Measurements from ENCODE around the gene RELCH. TPM values are rescaled to one million over a fixed set of nuclear protein-coding genes. Genes with fewer than 3 reads are reported as not detected.

The RELCH gene
- total RNA-seq, 2 experiments from 2014 or later, result 18.4 to 21.7 TPM

GRCh38 chr18:62321201-62321600, 134.1 kb downstream of the RELCH start:
- DNase-seq (no peak), ATAC-seq (no peak)
- intact Hi-C loops (cut with micrococcal nuclease), result no loop called here
- Mint-ChIP-seq H3K4me1 (ENCODE audit: low read depth) (peaks cover 17% of the 10 kb centered on the region), H3K9me3 (no peaks in the 10 kb centered on the region), H3K27ac (no peak overlapping the region), H3K27me3 (peaks cover 41% of the 10 kb centered on the region), H3K4me3 (no peak overlapping the region), H3K36me3 (ENCODE audit: low read depth) (no peaks in the 10 kb centered on the region)
- POLR2A ChIA-PET, result interaction anchor here (0.5 kb wide), 1 partner anchor 18 kb away, joined by 3 read pairs; no protein-coding TSS in a partner anchor
- no peak for TF ChIP-seq CTCF (IDR thresholded peaks at IDR 0.05)
- CTCF ChIA-PET, result interaction anchor here (1.3 to 2.0 kb wide), 2 partner anchors 10 to 105 kb away, joined by 3 to 4 read pairs; no protein-coding TSS in a partner anchor

GRCh38 chr18:62323483-62324180, 136.6 kb downstream of the RELCH start:
- H3K27ac Mint-ChIP-seq, result no peak overlapping the region
- DNase-seq (no peak), ATAC-seq (no peak)
- intact Hi-C loops (cut with micrococcal nuclease), result no loop called here
- TF ChIP-seq CTCF (IDR thresholded peaks at IDR 0.05), result no peak
- CTCF ChIA-PET, result interaction anchor here (1.2 to 3.3 kb wide), 7 partner anchors 8 to 261 kb away, joined by 3 to 18 read pairs (median 6); no protein-coding TSS in a partner anchor
- no peak overlapping the region for H3K4me3 Mint-ChIP-seq
- POLR2A ChIA-PET, result interaction anchor here (1.3 kb wide), 1 partner anchor 11 kb away, joined by 3 read pairs; no protein-coding TSS in a partner anchor
- peaks cover 58% of the 10 kb centered on the region for H3K27me3 Mint-ChIP-seq
- no peaks in the 10 kb centered on the region for H3K9me3 Mint-ChIP-seq
- no peaks in the 10 kb centered on the region for H3K36me3 Mint-ChIP-seq (ENCODE audit: low read depth)
- H3K4me1 Mint-ChIP-seq (ENCODE audit: low read depth), result peaks cover 20% of the 10 kb centered on the region

GRCh38 chr18:62324181-62324828, 137.2 kb downstream of the RELCH start:
- H3K27me3 Mint-ChIP-seq, result peaks cover 64% of the 10 kb centered on the region
- POLR2A ChIA-PET, result interaction anchor here (1.3 kb wide), 1 partner anchor 12 kb away, joined by 3 read pairs; no protein-coding TSS in a partner anchor
- intact Hi-C loops (cut with micrococcal nuclease), result no loop called here
- ATAC-seq (no peak), DNase-seq (no peak)
- CTCF ChIA-PET, result interaction anchor here (0.6 to 3.3 kb wide), 8 partner anchors 9 to 260 kb away, joined by 3 to 18 read pairs (median 5); no protein-coding TSS in a partner anchor
- TF ChIP-seq CTCF (IDR thresholded peaks at IDR 0.05), result no peak
- H3K36me3 Mint-ChIP-seq (ENCODE audit: low read depth), result no peaks in the 10 kb centered on the region
- peak overlapping the region; percentile 62 for H3K27ac Mint-ChIP-seq
- H3K4me1 Mint-ChIP-seq (ENCODE audit: low read depth), result peaks cover 27% of the 10 kb centered on the region
- peak overlapping the region; percentile 69 for H3K4me3 Mint-ChIP-seq
- H3K9me3 Mint-ChIP-seq, result no peaks in the 10 kb centered on the region

- no peaks in the 10 kb centered on the region for H3K36me3 Mint-ChIP-seq (ENCODE audit: low read depth)
- peaks cover 36% of the 10 kb centered on the region for H3K4me1 Mint-ChIP-seq (ENCODE audit: low read depth)
- CTCF ChIA-PET, result interaction anchor here (0.6 to 3.3 kb wide), 6 partner anchors 10 to 242 kb away, joined by 3 to 18 read pairs (median 6); no protein-coding TSS in a partner anchor
- DNase-seq (peak; percentile 67), ATAC-seq (peak; percentile 82)
- peak within 1 kb of the TSS; percentile 62 for H3K27ac Mint-ChIP-seq
- peak within 1 kb of the TSS; percentile 77 for H3K4me3 Mint-ChIP-seq
- no peaks in the 10 kb centered on the region for H3K9me3 Mint-ChIP-seq
- intact Hi-C loops (cut with micrococcal nuclease), result no loop called here
- H3K27me3 Mint-ChIP-seq, result peaks cover 68% of the 10 kb centered on the region
- peak; percentile 64 for TF ChIP-seq CTCF (IDR thresholded peaks at IDR 0.05)
- POLR2A ChIA-PET, result interaction anchor here (1.1 kb wide), 1 partner anchor 10 kb away, joined by 3 read pairs; no protein-coding TSS in a partner anchor
These were observed 138.1 kb downstream of the RELCH start, which contains the start of gene TNFRSF11A for GRCh38 chr18:62324917-62325805. TSS of gene TNFRSF11A (plus strand) at chr18:62325310. CDS start at chr18:62325353, 43 bp downstream.

All from activated CD8-positive, alpha-beta T cell treated with anti-CD3 and anti-CD28 coated beads for 36 hours (primary cell).